ENCODE measurements around the gene CCDC142. TPM values are rescaled to one million over a fixed set of nuclear protein-coding genes. Genes with fewer than 3 reads are reported as not detected.

The CCDC142 gene
- total and polyA plus RNA-seq, 10 of the 15 experiments (the other 5 are each of a cell fraction or from before 2014, with no cell fraction given), result 0.93 to 16.9 (median 9.0) TPM

DNA sequence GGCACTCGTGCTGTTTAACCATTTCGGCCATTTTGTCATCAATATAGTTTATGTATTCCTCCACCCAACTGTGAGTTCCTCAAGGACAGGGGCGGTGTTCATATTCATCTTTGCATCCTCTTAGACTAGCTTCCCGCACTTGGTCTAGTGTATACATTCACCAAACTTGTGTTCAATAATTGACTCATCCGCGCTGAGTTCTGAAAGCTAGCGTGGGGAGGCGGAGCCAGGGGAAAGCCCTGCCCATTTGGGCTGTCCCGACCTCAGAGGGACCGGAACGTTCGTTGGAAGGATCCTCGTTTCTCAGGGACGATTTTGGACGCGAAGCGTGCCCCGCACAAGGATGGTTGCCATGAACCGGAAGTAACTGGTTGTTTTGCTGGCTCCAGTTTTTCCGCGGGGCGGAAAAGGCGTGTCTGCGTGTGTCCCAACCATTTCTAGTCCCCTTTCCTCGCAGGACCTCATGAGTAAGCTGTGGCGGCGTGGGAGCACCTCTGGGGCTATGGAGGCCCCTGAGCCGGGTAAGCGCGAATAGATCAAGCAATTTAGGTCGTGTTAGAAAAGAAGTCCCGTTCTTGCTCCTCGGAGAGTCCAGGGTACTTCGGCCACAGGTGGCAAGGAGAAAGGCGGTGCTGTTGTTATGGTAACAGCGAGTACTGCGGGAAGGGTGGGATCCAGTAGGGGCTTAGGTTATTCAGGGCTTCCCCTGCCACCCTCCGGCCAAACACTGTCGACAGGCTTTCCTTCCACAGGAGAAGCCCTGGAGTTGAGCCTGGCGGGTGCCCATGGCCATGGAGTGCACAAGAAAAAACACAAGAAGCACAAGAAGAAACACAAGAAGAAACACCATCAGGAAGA is 27.9 kb downstream of the CCDC142 start, which contains the start of gene INO80B (continued):
- TF ChIP-seq, protein P1, sequence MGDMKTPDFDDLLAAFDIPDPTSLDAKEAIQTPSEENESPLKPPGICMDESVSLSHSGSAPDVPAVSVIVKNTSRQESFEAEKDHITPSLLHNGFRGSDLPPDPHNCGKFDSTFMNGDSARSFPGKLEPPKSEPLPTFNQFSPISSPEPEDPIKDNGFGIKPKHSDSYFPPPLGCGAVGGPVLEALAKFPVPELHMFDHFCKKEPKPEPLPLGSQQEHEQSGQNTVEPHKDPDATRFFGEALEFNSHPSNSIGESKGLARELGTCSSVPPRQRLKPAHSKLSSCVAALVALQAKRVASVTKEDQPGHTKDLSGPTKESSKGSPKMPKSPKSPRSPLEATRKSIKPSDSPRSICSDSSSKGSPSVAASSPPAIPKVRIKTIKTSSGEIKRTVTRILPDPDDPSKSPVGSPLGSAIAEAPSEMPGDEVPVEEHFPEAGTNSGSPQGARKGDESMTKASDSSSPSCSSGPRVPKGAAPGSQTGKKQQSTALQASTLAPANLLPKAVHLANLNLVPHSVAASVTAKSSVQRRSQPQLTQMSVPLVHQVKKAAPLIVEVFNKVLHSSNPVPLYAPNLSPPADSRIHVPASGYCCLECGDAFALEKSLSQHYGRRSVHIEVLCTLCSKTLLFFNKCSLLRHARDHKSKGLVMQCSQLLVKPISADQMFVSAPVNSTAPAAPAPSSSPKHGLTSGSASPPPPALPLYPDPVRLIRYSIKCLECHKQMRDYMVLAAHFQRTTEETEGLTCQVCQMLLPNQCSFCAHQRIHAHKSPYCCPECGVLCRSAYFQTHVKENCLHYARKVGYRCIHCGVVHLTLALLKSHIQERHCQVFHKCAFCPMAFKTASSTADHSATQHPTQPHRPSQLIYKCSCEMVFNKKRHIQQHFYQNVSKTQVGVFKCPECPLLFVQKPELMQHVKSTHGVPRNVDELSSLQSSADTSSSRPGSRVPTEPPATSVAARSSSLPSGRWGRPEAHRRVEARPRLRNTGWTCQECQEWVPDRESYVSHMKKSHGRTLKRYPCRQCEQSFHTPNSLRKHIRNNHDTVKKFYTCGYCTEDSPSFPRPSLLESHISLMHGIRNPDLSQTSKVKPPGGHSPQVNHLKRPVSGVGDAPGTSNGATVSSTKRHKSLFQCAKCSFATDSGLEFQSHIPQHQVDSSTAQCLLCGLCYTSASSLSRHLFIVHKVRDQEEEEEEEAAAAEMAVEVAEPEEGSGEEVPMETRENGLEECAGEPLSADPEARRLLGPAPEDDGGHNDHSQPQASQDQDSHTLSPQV (IDR thresholded peaks at IDR 0.05), result no peak
- peak; percentile 68 for TF ChIP-seq SKIL (IDR thresholded peaks at IDR 0.05; ENCODE audit: low read depth, poor library complexity, severe bottlenecking)
- TF ChIP-seq TCF3 (IDR thresholded peaks at IDR 0.05; ENCODE audit: borderline replicate concordance, insufficient read depth, low read depth, low read length), result no peak
- peak; percentile 76; the same call in 1 of the 2 replicates for TF ChIP-seq ZSCAN29 (IDR thresholded peaks at IDR 0.05)
- TF ChIP-seq EP300 (IDR thresholded peaks at IDR 0.05; ENCODE audit: borderline replicate concordance in 1 of 2, control insufficient read depth in 1 of 2, low read depth in 2 of 2, low read length in 2 of 2), result no peak
- peak; percentile 96 for TF ChIP-seq NBN (IDR thresholded peaks at IDR 0.05)
- TF ChIP-seq, protein P2, sequence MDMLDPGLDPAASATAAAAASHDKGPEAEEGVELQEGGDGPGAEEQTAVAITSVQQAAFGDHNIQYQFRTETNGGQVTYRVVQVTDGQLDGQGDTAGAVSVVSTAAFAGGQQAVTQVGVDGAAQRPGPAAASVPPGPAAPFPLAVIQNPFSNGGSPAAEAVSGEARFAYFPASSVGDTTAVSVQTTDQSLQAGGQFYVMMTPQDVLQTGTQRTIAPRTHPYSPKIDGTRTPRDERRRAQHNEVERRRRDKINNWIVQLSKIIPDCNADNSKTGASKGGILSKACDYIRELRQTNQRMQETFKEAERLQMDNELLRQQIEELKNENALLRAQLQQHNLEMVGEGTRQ (IDR thresholded peaks at IDR 0.05; ENCODE audit: borderline replicate concordance, low read depth, low read length), result no peak
- TF ChIP-seq, protein P3, sequence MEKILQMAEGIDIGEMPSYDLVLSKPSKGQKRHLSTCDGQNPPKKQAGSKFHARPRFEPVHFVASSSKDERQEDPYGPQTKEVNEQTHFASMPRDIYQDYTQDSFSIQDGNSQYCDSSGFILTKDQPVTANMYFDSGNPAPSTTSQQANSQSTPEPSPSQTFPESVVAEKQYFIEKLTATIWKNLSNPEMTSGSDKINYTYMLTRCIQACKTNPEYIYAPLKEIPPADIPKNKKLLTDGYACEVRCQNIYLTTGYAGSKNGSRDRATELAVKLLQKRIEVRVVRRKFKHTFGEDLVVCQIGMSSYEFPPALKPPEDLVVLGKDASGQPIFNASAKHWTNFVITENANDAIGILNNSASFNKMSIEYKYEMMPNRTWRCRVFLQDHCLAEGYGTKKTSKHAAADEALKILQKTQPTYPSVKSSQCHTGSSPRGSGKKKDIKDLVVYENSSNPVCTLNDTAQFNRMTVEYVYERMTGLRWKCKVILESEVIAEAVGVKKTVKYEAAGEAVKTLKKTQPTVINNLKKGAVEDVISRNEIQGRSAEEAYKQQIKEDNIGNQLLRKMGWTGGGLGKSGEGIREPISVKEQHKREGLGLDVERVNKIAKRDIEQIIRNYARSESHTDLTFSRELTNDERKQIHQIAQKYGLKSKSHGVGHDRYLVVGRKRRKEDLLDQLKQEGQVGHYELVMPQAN (conservative IDR thresholded peaks at IDR 0.05), result peak; percentile 95
- TF ChIP-seq BHLHE40 (IDR thresholded peaks at IDR 0.05; ENCODE audit: borderline replicate concordance in 1 of 2, low read depth in 2 of 2, low read length in 1 of 2), result peak; percentile 9 to 57; a peak in 1 of 4 replicates
- TF ChIP-seq MXI1 (IDR thresholded peaks at IDR 0.05; ENCODE audit: low read depth, low read length), result peak; percentile 97
- TF ChIP-seq SMC3 (IDR thresholded peaks at IDR 0.05; ENCODE audit: borderline replicate concordance, low read length), result no peak
- TF ChIP-seq BACH1 (IDR thresholded peaks at IDR 0.05; ENCODE audit: borderline replicate concordance), result peak; percentile 90
- peak; percentile 64; the same call in 1 of the 2 replicates for TF ChIP-seq MYB (IDR thresholded peaks at IDR 0.05; ENCODE audit: borderline replicate concordance, low read depth, low read length)
- no peak for TF ChIP-seq ZNF274 (IDR thresholded peaks at IDR 0.05; ENCODE audit: insufficient read depth, insufficient read length)
- TF ChIP-seq MEF2A (IDR thresholded peaks at IDR 0.05; ENCODE audit: insufficient read depth, low read depth, low read length), result 0 out of 2 replicates have a peak, but pooled peaks have one; percentile 56
- peak; percentile 44; the same call in 1 of the 2 replicates for TF ChIP-seq SREBF2 (IDR thresholded peaks at IDR 0.05; ENCODE audit: low read length)
- peak; percentile 49; the same call in 1 of the 2 replicates for TF ChIP-seq FOXM1 (IDR thresholded peaks at IDR 0.05; ENCODE audit: low read depth, low read length)
- no peak; a peak in 1 of 4 replicates for TF ChIP-seq ETV6 (conservative IDR thresholded peaks at IDR 0.05 in 1 of 2, IDR thresholded peaks at IDR 0.05 in 1 of 2; ENCODE audit: borderline replicate concordance in 1 of 2, low read depth in 1 of 2)

All from GM12878 (cell line).